GM12875 (cell line): ENCODE results near the gene CEP295NL.

Experiments
- H3K4me3 ChIP-seq: one replicate; pipeline ENCODE4 v1.5.1; 2011; ENCODE audit warnings: low read depth, low read length, control low read depth
- TF ChIP-seq, protein P1 (sequence below): IDR thresholded peaks from 2 replicates; pipeline ENCODE4 v1.5.1; 2011; ENCODE audit warnings: low read depth, mild to moderate bottlenecking, control low read depth, inconsistent platforms, low read length, moderate library complexity, borderline replicate concordance; ENCODE audit not compliant: insufficient read depth

CEP295NL gene

DNA sequence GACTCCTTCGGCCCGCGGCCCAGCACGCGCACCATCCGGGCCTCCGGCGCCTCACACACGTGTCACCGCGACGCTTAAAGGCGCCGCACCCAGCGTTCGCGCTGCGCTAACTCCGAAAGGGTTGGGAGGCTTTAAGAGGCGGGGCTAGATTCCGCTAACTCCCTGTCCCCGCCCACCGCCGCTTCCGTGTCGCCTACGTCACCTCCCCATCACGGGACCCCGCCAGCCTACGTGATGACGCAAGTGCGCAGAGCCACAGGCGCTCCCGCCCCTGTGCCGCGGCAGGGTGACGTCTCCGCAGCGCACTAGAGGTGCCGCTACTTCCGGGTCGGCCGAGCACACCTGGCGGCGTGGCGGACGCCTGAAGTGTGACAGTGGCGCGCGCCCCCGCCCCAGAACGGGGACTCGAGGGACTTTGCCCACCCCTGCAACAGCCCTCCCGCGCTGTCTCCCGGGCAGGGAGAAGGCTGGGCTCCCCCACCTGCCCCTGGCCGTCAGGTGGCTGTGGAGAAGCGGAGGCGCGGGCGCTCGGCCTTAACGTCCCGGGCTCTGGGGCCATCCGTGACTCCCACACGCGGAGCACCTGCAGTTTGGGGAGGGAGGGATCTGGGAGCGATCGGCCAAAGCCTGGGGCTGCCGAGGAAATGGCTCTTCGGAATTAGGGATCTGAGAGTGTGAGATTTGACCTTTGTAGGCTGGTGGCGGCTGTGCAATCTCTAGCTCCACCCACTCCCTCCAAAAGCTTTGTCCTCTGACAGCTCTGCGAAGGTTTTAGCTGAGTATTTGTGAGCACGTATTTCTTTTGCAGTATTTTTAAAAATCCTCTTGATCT, 62.0 kb downstream of the CEP295NL start, which contains the start of gene USP36:
TSS of gene USP36 (minus strand) at position 35 of the 832 bp plus-strand sequence. CDS start 4,451 bp downstream, outside the sequence.
- TF ChIP-seq, protein P1, sequence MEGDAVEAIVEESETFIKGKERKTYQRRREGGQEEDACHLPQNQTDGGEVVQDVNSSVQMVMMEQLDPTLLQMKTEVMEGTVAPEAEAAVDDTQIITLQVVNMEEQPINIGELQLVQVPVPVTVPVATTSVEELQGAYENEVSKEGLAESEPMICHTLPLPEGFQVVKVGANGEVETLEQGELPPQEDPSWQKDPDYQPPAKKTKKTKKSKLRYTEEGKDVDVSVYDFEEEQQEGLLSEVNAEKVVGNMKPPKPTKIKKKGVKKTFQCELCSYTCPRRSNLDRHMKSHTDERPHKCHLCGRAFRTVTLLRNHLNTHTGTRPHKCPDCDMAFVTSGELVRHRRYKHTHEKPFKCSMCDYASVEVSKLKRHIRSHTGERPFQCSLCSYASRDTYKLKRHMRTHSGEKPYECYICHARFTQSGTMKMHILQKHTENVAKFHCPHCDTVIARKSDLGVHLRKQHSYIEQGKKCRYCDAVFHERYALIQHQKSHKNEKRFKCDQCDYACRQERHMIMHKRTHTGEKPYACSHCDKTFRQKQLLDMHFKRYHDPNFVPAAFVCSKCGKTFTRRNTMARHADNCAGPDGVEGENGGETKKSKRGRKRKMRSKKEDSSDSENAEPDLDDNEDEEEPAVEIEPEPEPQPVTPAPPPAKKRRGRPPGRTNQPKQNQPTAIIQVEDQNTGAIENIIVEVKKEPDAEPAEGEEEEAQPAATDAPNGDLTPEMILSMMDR, result no peak
- peak within 1 kb of the TSS; percentile 82 for H3K4me3 ChIP-seq
